ENCODE results near the gene CD151.

CD151 gene

GRCh38 chr11:859394-860131, 26.8 kb downstream of the CD151 start:
- Histone ChIP-seq H3F3A (ENCODE audit: insufficient read depth, low read length) (no peaks in the 10 kb centered on the region), H3K27me3 (ENCODE audit: insufficient read depth, low read length) (no peaks in the 10 kb centered on the region), H2AFZ (ENCODE audit: low read length) (no peak overlapping the region), H4K20me1 (ENCODE audit: insufficient read depth, low read length) (no peaks in the 10 kb centered on the region), H3K4me2 (ENCODE audit: low read length) (no peak overlapping the region), H3K36me3 (ENCODE audit: insufficient read depth, low read length) (no peaks in the 10 kb centered on the region), H3K27ac (ENCODE audit: low read depth, low read length, poor library complexity, severe bottlenecking) (no peak overlapping the region), H3K4me1 (ENCODE audit: insufficient read depth, low read length, severe bottlenecking) (peaks cover 6% of the 10 kb centered on the region), H3K9ac (ENCODE audit: low read length) (no peak overlapping the region), H3K4me3 (ENCODE audit: low read depth, low read length, poor library complexity, severe bottlenecking) (no peak overlapping the region), H3K9me3 (ENCODE audit: low read length) (no peaks in the 10 kb centered on the region), H3K79me2 (ENCODE audit: insufficient read depth, low read length) (no peaks in the 10 kb centered on the region), H3K9me2 (ENCODE audit: low read depth, low read length) (no peaks in the 10 kb centered on the region)
- TF ChIP-seq CTCF (IDR thresholded peaks at IDR 0.05; ENCODE audit: low read length) (no peak), EZH2 (IDR thresholded peaks at IDR 0.05; ENCODE audit: borderline replicate concordance, low read length) (no peak)

- no peak overlapping the region for H3K9ac ChIP-seq (ENCODE audit: low read length)
- H3K36me3 ChIP-seq (ENCODE audit: insufficient read depth, low read length), result no peaks in the 10 kb centered on the region
- H3K4me2 ChIP-seq (ENCODE audit: low read length), result no peak overlapping the region
- no peaks in the 10 kb centered on the region for H3F3A ChIP-seq (ENCODE audit: insufficient read depth, low read length)
- peaks cover 6% of the 10 kb centered on the region for H3K4me1 ChIP-seq (ENCODE audit: insufficient read depth, low read length, severe bottlenecking)
- H3K79me2 ChIP-seq (ENCODE audit: insufficient read depth, low read length), result no peaks in the 10 kb centered on the region
- no peak for TF ChIP-seq EZH2 (IDR thresholded peaks at IDR 0.05; ENCODE audit: borderline replicate concordance, low read length)
- no peak for TF ChIP-seq CTCF (IDR thresholded peaks at IDR 0.05; ENCODE audit: low read length)
- H2AFZ ChIP-seq (ENCODE audit: low read length), result no peak overlapping the region
- H3K9me2 ChIP-seq (ENCODE audit: low read depth, low read length), result no peaks in the 10 kb centered on the region
- peaks cover 3% of the 10 kb centered on the region; the same call in 1 of the 2 replicates for H3K27me3 ChIP-seq (ENCODE audit: insufficient read depth, low read length)
- no peaks in the 10 kb centered on the region for H3K9me3 ChIP-seq (ENCODE audit: low read length)
- H3K27ac ChIP-seq (ENCODE audit: low read depth, low read length, poor library complexity, severe bottlenecking), result no peak overlapping the region
- no peak overlapping the region for H3K4me3 ChIP-seq (ENCODE audit: low read depth, low read length, poor library complexity, severe bottlenecking)
- H4K20me1 ChIP-seq (ENCODE audit: insufficient read depth, low read length), result no peaks in the 10 kb centered on the region
These were observed 27.7 kb downstream of the CD151 start for GRCh38 chr11:860234-861104.

GRCh38 chr11:861105-861479, 28.3 kb downstream of the CD151 start:
- Histone ChIP-seq H3K36me3 (ENCODE audit: insufficient read depth, low read length) (no peaks in the 10 kb centered on the region), H3K4me3 (ENCODE audit: low read depth, low read length, poor library complexity, severe bottlenecking) (no peak overlapping the region), H3F3A (ENCODE audit: insufficient read depth, low read length) (no peaks in the 10 kb centered on the region), H3K4me1 (ENCODE audit: insufficient read depth, low read length, severe bottlenecking) (peaks cover 6% of the 10 kb centered on the region), H3K9me2 (ENCODE audit: low read depth, low read length) (no peaks in the 10 kb centered on the region), H4K20me1 (ENCODE audit: insufficient read depth, low read length) (no peaks in the 10 kb centered on the region), H3K9ac (ENCODE audit: low read length) (no peak overlapping the region), H3K27ac (ENCODE audit: low read depth, low read length, poor library complexity, severe bottlenecking) (no peak overlapping the region), H3K27me3 (ENCODE audit: insufficient read depth, low read length) (peaks cover 6% of the 10 kb centered on the region; the same call in 1 of the 2 replicates), H3K9me3 (ENCODE audit: low read length) (no peaks in the 10 kb centered on the region), H3K79me2 (ENCODE audit: insufficient read depth, low read length) (no peaks in the 10 kb centered on the region), H3K4me2 (ENCODE audit: low read length) (no peak overlapping the region), H2AFZ (ENCODE audit: low read length) (no peak overlapping the region)
- TF ChIP-seq CTCF (IDR thresholded peaks at IDR 0.05; ENCODE audit: low read length), result no peak
- no peak for TF ChIP-seq EZH2 (IDR thresholded peaks at IDR 0.05; ENCODE audit: borderline replicate concordance, low read length)
